BJ (cell line): ENCODE results near the gene RRBP1. TPM values are rescaled to one million over a fixed set of nuclear protein-coding genes. Genes with fewer than 3 reads are reported as not detected.

Source experiments
- CTCF ChIA-PET: fragments of 350-600 bp; formaldehyde crosslinking; extraction: SDS; loops from one replicate; lab custom pipeline; 2021; ENCODE audit warnings: antibody characterized with exemption, inconsistent platforms; lab: Yijun Ruan, JAX
- POLR2A ChIA-PET: fragments of 300-600 bp; sonication (Branson Sonifier 250); formaldehyde crosslinking; extraction: SDS; loops from one replicate; lab custom pipeline; 2021; ENCODE audit warnings: antibody characterized with exemption; lab: Charles Lee
- DNase-seq: peaks from one replicate; pipeline ENCODE4 v3.0.0-alpha.2; 2011; ENCODE audit warnings: low read depth
- H3K27me3 ChIP-seq: 2 replicates; pipeline ENCODE4 v1.6.0; 2011; ENCODE audit warnings: low read length; ENCODE audit not compliant: control insufficient read depth, insufficient read depth
- H3K36me3 ChIP-seq: 2 replicates; pipeline ENCODE4 v1.5.1; 2011; ENCODE audit warnings: low read length; ENCODE audit not compliant: control insufficient read depth, insufficient read depth
- H3K4me3 ChIP-seq: 2 replicates; pipeline ENCODE4 v1.5.1; 2011; ENCODE audit warnings: low read depth, mild to moderate bottlenecking, control low read depth, low read length
- CTCF ChIP-seq: IDR thresholded peaks from 2 replicates; pipeline ENCODE4 v1.5.1; 2011; ENCODE audit warnings: low read depth, mild to moderate bottlenecking, control low read depth, inconsistent platforms, low read length, moderate library complexity; ENCODE audit not compliant: insufficient read depth
- polyA plus RNA-seq: library from polyadenylated mRNA; depleted of rRNA; stranded (reverse); fragments of >200 nt; gene quantifications from 2 replicates; pipeline ENCODE4 v1.2.3, GENCODE V29; 2011

Gene RRBP1
- polyA plus RNA-seq, 1 experiment, result 98.7 TPM

DNA sequence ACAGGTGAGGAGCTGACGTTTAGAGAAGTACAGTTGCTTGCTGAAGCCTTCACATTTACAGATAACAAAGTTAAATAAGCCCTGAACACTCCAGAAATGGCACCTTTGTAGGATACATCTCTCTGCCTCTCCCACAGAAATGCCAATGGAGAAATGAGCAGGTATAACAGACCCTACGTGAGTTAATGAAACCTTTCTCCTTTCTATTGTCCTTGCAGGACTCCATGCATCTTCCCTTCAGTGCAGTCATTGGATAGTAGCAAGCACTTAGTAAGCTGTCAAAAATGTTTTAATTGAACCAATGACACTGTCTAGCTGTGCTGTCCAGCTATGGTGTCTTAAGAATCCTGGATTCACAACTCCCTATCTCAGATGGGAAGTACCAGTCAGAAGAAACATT is 8.1 kb upstream of the RRBP1 start:
- peaks cover 17% of the 10 kb centered on the region for H3K27me3 ChIP-seq

DNA sequence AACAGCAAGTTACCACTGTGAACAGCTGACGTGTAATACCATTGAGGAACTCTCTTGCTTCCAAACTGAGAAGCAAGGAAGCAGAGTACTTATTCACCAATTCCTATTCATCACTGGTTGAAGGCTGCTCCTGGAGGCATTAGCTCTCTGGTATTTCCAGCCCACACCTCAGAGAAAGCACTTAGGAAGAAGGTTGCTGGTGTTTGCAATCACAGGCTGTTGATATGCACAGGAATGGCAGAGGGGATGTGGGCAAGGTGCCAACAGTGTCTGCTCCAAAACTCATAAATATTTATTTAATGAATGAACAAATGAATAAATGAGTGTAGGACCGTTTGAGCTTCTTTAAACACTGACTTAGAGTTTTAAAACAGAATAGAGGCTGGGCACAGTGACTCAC is 6.9 kb upstream of the RRBP1 start:
- TF ChIP-seq CTCF, result no peak
- Histone ChIP-seq H3K36me3 (no peaks in the 10 kb centered on the region), H3K4me3 (no peak overlapping the region), H3K27me3 (peaks cover 21% of the 10 kb centered on the region)
- POLR2A ChIA-PET, result no interaction called here
- DNase-seq, result no peak
- CTCF ChIA-PET, result interaction anchor here (1.3 to 1.4 kb wide), 2 partner anchors 9 to 84 kb away, joined by 3 read pairs; no protein-coding TSS in a partner anchor

More for the DNA sequence above, 8.1 kb upstream of the RRBP1 start:
- no peak for TF ChIP-seq CTCF
- CTCF ChIA-PET, result interaction anchor here (0.5 to 4.0 kb wide), 5 partner anchors 8 to 147 kb away, joined by 3 to 36 read pairs (median 3); partner anchors contain the start of genes BANF2 and RRBP1
- no peak for DNase-seq
- H3K4me3 ChIP-seq, result no peak overlapping the region
- no peaks in the 10 kb centered on the region for H3K36me3 ChIP-seq
- POLR2A ChIA-PET, result no interaction called here

DNA sequence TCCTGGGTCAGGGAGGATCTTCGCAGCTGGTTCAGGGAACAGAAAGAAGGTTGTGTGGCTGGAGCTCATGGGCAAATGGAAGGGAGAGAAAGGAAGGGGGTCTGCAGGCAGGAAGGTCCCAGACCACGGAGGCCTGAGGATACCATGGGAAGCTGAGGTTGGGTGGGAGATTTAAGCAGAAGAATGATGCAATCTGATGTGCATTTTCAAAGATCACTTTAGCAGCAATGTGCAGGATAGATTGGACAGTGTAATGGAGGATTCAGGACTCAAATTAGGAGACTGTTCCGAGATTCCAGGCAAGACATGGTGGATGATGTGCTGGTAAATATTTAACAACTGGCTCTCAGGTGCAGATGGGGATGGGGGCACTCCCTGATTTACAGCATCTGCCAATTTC is 5.8 kb upstream of the RRBP1 start:
- CTCF ChIA-PET, result interaction anchor here (1.1 kb wide), 1 partner anchor 118 kb away, joined by 4 read pairs; no protein-coding TSS in a partner anchor
- TF ChIP-seq CTCF, result no peak
- Histone ChIP-seq H3K36me3 (no peaks in the 10 kb centered on the region), H3K4me3 (no peak overlapping the region), H3K27me3 (peaks cover 20% of the 10 kb centered on the region)
- POLR2A ChIA-PET, result no interaction called here
- DNase-seq, result no peak

GRCh38 chr20:17685168-17685567 is 3.1 kb upstream of the RRBP1 start:
- ChIA-PET CTCF (no interaction called here), POLR2A (no interaction called here)
- Histone ChIP-seq H3K36me3 (peaks cover 3% of the 10 kb centered on the region; the same call in 1 of the 2 replicates), H3K27me3 (peaks cover 16% of the 10 kb centered on the region), H3K4me3 (no peak overlapping the region)
- TF ChIP-seq CTCF, result no peak
- no peak for DNase-seq

DNA sequence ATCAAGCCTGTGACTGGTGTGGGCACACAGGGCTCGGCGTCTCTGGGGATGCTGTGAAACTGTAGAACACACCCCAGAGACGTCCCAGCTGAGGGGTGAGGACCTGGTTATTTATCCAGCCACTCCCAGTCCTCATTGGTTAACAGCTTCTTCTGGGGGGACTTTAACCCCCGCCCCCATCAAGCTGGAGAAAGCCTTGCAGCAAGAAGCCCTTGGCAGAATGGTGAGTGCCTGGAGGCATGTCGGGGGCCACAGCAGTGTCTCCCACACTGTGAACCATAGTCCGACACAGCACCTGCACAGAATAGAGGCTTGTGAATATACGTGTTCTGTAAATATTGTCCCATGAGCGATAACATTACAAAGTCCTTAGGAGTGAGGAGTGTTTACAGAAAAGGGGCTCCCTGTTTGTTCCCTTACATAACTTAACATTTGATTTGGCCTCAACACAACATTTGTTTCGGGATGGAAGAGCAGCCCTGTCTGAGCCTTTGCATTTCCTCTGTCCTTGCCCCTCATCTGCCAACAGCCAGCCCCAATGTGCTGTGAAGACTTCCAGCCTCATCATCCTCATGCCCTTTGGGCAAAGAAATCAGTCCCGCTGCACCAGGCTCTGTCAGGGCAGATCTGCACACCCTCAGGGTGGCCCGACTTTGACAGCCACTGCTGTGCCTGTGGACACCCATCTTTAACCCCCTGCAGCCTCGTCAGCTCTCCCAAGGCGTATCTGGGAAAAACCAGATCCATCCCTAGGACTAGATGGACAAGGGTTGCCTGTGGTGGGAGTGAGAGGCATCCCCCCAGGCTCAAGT is 2.2 kb upstream of the RRBP1 start:
- Histone ChIP-seq H3K4me3 (no peak overlapping the region), H3K36me3 (peaks cover 3% of the 10 kb centered on the region; the same call in 1 of the 2 replicates), H3K27me3 (peaks cover 14% of the 10 kb centered on the region)
- ChIA-PET POLR2A (no interaction called here), CTCF (interaction anchor here (1.9 to 4.2 kb wide), 4 partner anchors 13 to 253 kb away, joined by 8 to 39 read pairs (median 14); partner anchors contain the start of gene BANF2)
- no peak for DNase-seq
- TF ChIP-seq CTCF, result no peak
